ENCODE results near the gene CDKAL1.
"Not testable (repeated sequence)": the region's sequence is repeated elsewhere in the genome, so short reads cannot be mapped to it uniquely, and the experiment has no call there.

Gene CDKAL1

DNA sequence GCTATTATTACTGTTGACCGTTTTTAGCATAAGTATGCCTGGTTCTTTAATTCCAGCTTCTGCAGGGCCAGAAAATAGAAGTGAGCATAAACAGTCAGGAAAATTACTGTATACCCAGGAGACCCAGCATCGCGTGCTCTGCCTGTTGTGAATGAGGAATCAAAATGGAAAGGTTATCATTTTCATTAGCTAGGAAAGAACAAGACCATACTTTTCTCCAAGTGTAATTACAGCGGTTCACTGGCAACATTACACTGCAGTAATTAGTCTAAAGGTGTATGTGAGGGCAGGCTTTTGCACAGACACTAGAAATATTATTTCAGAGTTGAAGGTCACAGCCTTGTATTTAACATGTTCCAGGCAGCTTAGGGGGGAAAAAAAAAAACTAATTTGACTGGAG lies 655.5 kb downstream of the CDKAL1 start:
- DNase-seq, result no peak

DNA sequence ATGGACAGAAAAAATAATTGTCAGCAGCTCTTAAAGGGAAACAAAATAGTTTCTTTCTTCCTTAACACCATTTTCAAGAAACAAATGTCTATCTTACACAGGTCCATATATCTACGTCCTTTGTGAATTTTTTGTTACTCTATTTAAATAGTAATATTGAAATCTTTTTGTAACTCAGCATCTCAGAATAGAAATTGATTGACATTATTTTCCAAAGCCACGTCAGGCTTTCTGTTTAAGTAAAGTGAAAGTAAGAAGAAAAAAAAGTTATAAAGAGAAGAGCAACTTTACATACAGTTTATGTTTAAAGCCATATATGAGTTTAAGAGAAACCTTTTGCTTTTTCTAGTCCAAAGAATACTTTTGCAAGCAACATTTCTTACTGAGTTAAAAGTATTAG lies 656.4 kb downstream of the CDKAL1 start:
- DNase-seq, result no peak

DNA sequence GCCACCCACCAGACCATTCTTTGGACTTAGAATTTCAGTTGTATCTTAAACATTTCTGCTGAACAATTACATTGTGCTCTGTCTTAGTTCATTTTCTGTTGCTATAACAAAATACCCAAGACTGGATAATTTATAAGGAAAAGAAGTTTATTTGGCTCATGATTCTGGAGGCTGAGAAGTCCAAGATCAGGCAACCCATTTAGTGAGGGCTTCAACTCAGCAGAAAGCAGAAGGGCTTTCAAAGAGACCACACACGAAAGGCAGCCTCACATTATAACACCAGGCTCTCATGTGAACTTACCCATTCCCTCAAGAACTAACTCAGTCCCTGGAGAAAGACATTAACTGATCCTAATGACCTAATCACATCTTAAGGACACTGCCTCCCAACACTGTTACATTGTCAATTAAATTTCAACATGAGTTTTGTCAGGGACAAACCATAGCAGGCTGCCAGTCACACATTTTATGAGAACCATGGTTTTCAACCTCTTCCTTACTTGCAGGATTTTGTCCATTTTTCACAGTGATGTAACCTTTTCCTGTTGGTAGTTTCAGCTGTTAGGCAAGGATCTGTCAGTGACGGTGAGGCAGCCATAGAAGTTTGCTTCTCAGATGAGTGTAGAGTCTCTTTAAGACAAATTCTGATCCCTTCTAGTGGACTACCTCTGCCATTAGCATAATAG lies 659.7 kb downstream of the CDKAL1 start:
- DNase-seq, result peak in 3 of 4 experiments; percentile 13 to 37 (median 36)

DNA sequence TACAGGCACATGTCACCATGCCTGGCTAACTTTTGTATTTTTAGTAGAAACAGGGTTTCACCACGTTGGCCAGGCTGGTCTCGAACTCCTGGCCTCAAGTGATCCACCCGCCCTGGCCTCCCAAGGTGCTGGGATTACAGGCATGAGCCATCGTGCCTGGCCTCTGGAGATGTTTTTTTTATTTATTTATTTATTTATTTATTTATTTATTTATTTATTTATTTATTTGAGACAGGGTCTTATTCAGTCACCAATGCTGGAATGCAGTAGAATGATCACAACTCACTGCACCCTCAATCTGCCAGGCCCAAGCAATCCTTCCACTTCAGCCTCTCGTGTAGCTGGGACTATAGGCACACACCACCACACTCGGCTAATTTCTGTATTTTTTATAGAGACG lies 661.0 kb downstream of the CDKAL1 start:
- DNase-seq, result not testable (repeated sequence)

DNA sequence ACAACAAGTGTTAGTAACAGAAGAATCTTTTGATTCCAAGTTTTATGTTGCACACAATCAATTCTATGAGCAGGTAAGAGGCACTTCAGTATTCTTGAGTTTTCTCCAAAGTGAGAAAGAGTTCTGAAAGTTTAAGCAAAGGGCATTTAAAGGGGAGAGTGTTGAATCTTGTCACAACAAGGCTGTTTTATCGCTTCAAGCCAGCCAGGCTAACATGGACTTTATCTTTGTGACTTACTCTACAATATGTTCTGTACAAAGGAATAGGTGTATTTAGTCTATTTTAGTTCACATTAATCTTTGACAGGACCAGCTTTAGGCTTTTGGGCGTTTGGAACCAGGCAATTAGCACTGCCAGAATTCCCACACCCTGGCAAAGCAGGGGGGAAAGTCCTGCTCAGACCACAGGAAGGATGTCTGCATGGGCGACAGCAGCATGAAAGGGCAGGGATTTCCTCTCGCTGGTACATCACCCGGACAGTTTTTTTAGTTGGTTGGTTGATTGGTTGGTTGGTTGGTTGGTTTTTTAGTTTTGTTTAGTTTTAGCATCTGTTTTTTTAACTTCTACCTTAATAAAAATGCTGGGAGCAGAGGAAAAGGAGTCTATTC lies 663.9 kb downstream of the CDKAL1 start:
- no peak for DNase-seq

DNA sequence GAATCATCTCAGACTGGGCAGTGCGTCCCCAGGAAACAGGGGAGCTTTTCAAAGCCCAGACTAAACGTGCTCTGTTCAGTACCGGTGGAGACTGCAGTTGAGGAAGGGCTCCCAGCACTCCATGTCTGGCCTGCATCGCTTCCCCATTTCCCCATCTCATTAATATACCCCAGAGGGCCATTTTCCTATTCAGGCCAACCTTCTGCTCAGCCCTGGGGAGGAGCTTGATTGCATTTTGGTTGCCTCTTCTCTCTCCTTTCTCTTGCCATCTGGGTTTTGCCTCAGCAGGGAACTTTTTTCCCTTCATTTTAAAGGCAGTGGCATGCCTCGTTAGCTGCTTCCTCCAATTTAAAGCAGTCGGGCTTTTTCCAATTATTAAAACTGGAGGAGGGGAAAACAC lies 665.0 kb downstream of the CDKAL1 start:
- no peak for DNase-seq

DNA sequence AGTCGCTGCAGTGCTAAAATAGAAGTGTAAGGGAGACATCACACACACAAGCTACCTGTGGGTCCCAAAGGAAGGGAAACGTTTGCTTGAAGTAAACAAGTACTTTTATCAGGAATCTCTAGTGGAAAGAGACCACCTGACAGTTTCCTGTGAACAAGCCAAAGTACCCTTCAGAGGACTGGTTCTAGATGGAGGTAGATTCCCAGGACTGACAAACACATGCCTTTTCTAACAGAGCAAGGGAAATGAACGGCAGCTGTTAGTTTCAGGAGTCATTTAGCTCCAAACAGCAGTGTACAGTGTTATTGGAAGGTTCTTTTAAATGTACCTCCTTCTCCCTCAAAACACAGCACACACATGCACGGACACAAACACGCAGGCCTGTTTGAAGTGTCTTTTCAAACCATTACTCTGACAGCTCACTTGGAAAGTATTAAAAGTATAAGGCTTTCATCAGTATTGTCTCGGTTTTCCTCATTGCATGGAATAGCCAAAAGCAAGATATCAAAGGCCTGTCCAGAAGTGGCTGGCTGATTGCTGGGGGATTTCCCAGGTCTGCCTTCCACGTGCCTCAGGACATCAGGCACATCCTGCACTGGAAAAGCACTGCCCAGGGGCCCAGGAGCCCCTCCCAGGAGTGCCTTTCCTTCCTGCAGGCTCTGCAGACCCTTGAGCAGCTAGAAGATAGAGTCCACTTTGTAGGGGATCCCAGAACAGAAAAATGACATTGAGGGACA lies 666.0 kb downstream of the CDKAL1 start:
- no peak for DNase-seq

DNA sequence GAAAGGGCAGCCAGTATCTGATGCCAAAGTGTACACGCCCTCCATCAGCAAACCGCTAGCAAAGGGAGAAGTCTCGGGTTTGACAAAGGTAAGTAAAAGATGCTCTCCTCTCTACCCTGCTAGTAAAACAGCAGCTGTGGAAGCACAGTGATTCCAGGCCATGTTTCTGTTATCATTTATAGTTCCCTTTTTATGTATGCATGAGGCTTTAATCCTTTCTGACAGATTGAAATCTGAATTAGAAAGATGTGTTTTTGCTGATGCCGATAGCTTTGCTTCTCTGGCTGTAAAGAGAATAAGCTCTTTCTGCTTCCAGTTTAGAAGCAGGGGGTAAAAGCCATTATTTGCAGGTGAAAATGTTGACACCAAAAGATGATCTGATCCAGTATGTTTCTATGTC lies 666.9 kb downstream of the CDKAL1 start:
- DNase-seq, result no peak

DNA sequence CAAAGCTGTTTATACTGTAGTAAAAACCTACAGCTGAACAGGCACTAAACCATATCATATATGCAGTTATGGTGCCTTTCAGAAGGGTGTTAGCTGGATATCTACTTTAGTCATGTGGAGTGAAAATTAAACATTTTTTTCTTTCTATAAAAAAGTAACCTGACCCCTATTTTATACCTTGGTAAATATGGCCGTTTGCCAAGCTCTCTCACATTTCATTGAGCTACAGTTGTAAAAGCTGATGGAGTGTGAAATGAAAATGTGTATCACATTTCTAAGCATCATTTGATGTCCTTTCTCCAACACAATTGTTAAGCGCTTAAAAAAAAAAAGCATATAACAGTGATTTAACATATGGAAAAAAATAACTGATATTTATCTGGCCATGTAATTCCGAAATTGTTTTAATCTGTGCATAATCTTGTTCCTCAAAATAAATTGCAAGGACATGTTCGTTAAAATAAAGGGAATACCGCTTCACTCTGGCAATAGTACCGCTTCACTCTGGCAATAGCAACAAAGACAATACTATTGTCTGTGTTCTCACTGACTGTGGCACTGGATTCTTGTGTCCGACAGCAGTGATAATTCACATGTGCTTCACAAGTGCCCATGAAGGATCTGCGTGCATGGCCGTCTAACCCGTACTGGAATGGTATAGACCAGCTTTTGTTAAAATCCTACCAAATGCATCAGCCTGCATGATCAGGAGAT lies 667.5 kb downstream of the CDKAL1 start:
- DNase-seq, result no peak

DNA sequence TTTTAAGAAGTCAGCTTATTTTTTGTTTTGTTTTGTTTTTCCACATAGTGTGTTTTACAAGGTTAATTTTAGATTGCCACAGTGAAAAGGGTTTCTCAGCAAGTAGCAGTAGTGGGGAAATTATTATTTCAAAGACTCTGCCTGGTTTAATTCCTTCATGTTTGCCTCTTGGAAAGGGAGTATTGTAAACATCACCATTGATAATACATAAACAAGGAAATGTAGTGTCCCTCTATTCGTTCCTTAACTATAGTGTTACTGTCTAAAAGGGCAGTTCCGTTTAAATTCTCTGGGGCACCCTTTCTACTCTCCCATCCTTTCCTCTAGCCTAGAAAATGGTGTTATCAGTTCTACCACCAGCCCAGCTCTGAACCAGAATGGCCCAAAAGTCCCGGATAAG lies 668.3 kb downstream of the CDKAL1 start:
- DNase-seq, result no peak

DNA sequence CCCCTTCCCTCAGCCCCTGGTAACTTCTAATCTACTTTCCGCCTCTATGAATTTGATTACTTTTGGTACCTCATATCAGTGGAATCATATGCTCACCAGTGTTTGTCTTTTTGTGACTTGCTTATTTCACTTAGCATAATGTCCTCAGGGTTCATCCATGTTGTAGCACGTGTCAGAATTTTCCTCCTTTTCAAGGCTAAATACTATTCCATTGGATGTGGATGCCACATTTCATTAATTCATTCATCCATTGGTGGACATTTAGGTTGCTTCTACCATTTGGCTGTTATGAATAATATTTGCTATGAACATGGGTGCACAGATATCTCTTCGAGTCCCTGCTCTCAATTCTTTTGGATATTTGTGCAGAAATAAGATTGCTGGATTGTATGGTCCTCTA lies 670.7 kb downstream of the CDKAL1 start:
- DNase-seq, result no peak

DNA sequence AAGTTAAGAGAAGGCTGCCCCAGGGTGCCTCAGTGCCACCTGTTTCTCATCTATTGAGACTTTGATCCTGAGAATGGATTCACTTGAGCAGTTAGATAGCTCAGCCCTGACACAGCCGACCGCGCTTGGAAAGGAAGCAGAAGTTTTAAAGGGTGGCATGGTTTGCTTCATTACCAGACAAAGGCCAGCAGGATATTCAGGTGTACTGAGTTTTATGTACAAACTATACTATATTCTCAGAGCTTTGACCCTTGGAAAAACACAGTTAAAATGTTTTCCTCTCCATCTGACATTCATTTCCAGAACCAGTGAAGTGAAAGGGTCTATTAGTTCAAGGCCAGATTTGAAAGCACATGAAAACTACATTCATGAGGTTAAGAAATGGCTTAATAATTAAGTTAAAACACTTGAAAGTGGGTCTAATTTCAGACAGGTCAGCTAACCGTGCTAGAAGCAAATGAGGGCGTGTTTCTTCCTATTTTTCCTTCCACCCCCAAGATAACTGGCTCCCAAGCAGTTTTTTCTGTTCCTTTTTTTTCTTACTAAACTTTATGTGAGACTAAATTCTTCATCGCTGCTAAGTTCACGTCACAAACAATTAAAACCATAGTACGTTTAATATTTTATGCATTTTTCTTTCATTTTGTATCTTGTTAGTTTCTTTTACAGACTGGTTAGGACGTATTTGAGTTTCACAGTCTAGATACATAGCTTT lies 674.0 kb downstream of the CDKAL1 start:
- DNase-seq, result peak; percentile 11 to 57 (median 39)

DNA sequence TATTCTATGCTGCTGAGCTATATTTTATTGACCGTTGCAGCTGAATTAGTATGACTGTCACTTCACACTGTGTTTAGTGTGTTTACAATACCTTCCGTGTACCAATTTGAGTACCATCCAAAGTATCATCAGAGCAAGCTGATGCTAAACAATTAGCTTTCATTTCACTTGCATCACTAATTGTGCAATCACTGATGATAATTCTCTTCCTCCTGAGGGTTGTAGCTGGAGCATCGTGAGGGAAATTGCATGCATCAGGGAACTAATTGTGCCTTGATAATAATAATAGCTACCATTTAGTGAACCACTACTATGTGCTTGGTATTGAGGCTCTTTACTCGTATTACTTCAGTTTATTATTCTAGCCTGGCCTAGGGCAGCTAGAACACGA lies 674.5 kb downstream of the CDKAL1 start:
- peak in 2 of 4 experiments; percentile 25 to 51 for DNase-seq

DNA sequence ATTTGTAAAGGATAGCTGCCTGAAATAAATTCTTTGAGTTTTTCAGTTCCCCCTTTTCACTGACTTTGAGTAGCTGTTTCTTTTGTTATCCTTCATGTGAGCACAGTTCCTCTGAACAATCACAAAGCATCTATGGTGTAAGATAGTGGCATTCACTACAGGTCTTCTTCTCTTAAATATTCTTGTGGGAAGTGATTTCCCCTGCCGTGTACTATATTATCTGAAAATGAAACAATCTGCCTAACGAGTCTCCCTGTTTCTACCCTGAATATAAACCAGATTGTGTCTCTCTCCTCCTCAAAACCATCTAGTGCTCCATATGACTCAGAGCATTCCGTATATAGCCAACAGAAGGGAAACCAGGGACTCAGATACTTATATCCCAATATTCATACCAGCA lies 679.2 kb downstream of the CDKAL1 start:
- DNase-seq, result no peak

DNA sequence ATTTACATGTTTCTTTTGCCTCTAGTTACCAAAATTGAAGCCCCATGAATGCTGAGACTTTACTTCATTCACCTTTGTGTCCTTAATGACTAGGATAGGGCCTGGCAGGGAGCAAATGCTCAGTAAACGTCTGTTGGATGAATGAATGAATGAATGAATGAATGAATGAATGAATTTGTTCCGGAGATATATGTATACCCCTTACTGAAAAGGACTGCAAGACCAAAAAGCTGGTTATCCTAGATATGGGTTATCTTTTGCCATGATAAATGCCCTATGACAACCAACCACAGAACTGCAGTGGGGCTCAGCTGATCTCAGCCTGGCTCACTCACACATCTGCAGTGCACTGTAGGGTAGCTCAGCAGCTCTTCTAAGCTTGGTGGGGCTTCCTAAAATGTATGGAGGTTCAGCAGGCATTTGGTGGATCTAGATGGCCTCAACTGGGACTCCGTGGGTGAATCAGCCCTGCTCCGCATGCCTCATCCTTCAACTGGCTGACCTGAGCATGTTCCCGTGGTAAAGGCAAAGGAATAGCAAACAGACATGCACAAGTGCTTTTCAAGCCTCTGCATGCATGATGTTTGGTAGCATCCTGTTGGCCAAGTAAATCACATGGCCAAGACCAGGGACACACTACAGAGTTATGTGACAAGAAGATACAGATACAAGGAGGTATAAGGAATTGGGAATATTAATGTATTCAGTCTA lies 680.6 kb downstream of the CDKAL1 start:
- DNase-seq, result no peak

DNA sequence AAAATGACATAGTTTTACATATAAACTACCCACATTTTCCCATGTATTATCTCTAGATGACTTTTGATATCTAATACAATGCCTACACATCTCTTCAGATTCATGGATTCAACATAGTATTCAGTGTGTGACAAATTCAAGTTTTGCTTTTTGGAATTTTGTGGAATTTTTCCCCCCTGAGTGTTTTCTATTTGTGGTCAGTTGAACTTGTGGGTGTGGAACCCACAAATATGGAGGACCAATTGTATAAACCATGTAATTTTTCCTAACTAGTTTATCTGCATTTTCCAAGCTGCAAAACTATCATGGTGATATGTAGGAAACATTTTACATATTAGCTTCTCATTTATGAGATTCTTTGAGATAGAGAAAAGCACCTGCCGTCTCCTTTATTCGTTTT lies 685.0 kb downstream of the CDKAL1 start:
- no peak for DNase-seq

DNA sequence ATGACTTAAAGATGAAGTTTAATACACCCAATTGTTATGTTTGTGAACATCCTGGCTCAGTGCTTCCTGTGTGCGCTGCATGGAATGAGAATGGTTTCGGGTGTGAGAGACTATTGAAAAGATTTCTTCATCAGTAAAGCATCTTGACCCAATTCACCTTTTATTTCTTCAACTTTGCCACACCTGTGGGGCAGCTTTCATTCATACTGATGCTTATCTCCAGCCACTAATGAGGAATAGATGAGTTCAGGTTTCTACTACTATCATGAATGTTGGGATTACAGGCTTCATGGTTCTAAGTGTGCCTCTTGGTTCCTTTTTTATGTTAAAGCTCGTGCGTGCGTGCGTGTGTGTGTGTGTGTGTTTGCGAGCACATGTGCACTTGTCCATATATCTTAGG lies 685.6 kb downstream of the CDKAL1 start:
- no peak for DNase-seq

DNA sequence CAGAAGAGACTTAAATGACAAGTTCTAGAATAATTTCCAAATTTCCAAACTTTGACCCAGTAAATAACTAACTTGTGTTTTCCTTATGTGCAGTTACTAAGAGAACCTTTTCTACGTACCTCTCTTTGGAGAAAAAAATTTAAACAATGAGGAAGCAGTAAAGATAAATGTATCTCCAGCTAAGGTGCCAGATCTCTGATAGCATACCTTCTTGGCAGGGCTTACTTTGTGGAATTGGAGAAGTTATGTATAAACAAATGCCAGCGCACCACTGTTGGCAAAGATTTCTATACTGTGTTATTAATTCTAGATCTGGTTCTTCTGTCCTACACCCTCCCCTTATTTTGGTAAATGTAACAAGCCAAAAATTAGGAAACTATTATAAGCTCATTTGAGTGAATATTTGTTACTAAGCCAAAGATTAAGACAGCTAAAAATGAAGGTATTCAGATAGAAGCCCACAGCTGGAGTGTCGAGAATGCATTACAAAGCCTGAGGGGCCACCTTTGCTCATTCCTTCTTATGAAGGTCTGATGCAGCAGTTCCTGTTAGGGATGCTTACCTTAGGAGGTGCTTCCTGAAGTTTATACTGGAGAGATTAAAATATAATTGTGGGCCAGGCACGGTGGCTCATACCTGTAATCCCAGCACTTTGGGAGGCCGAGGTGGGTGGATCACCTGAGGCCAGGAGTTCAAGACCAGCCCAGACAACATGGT lies 686.2 kb downstream of the CDKAL1 start:
- no peak for DNase-seq

DNA sequence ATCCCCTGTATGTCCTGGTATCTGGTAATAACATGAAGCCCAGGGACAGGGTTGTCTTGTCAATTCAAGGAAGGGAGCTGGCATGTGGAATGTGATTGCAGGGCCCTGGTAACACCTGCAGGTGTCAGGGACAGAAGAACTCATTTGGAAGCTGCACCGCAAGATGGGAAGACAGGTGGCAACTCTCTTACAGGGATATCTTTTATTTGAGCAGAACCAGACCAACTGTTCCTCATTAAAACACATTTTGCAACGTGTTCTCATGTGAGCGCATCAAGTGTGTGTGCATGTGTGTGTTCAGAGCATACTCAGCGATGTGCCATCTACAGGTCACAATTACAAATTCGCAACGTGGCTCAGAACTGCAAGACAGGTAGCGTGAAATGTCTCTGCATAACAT lies 688.4 kb downstream of the CDKAL1 start:
- DNase-seq, result no peak

DNA sequence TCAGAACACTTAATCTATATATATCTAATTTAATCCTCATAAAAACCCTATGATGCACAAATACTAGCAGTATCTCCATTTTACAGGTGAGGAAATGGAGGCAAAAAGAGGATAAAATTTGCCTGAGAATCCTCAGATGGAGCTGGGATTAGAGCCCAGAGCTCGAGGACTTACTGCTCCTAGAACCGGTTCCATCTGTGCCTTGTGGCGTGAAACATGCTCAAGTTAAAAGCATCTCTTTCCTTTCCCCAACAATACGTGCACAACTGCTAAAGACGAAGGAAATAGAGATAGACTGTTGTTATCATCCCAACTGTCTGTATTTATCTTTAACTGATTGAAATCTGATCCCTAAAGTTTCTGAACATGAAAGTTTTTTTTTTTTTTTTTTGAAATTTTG lies 691.7 kb downstream of the CDKAL1 start:
- DNase-seq, result no peak

DNA sequence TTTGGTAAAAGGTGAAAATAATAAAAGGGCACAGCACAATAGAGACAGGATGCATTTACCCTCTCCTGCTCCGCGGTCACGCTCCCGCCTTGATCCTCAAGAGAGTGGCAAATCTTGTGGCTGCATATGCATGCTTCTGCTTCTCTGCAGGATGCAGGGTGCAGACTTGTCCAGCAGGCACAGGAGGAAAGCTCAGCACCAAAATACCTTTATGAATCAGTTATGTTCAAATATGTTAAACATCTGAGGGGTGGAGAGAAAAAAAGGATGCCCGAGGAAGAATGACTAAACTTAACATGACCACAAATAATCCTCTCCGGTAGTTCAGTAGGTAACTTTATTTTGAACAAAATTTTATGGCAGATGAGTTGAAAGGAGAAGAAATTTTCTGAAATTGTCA lies 693.2 kb downstream of the CDKAL1 start:
- DNase-seq, result no peak
